Measurements from ENCODE around the gene VRTN. TPM values are rescaled to one million over a fixed set of nuclear protein-coding genes. Genes with fewer than 3 reads are reported as not detected.

The VRTN gene
- total RNA-seq, 4 donors from 2014 or later = not detected

- Histone ChIP-seq H3K36me3 (no peaks in the 10 kb centered on the region), H3K9me3 (no peaks in the 10 kb centered on the region), H3K27ac (no peak overlapping the region), H3K4me1 (peaks cover 9 to 12% of the 10 kb centered on the region in 2 donors), H3K27me3 (no peaks in the 10 kb centered on the region), H3K4me3 (peak overlapping the region in 3 of 4 donors; percentile 6 to 38 (median 10))
- in situ Hi-C loops (cut with MboI; ENCODE audit: low sequenced_read_pairs in 4 of 4) (no loop called here), intact Hi-C loops (cut with DNase I; ENCODE audit: low total_unique reads) (no loop called here)
- no peak for TF ChIP-seq CTCF (IDR thresholded peaks at IDR 0.05 in 4 of 5, conservative IDR thresholded peaks at IDR 0.05 in 1 of 5)
- TF ChIP-seq POLR2A (IDR thresholded peaks at IDR 0.05) = no peak
- no peak for ATAC-seq
- peak in 1 of 2 donors; percentile 18 for DNase-seq
Observed at GRCh38 chr14:74401504-74402241, 53.4 kb downstream of the VRTN start.

GRCh38 chr14:74402401-74403251 lies 54.4 kb downstream of the VRTN start:
- Histone ChIP-seq H3K9me3 (no peaks in the 10 kb centered on the region), H3K27me3 (no peaks in the 10 kb centered on the region), H3K4me1 (peaks cover 9 to 12% of the 10 kb centered on the region in 2 donors), H3K4me3 (no peak overlapping the region), H3K36me3 (no peaks in the 10 kb centered on the region), H3K27ac (no peak overlapping the region)
- no peak for DNase-seq
- TF ChIP-seq POLR2A (IDR thresholded peaks at IDR 0.05) (no peak), CTCF (IDR thresholded peaks at IDR 0.05 in 4 of 5, conservative IDR thresholded peaks at IDR 0.05 in 1 of 5) (no peak)
- intact Hi-C loops (cut with DNase I; ENCODE audit: low total_unique reads) (no loop called here), in situ Hi-C loops (cut with MboI; ENCODE audit: low sequenced_read_pairs in 4 of 4) (no loop called here)
- ATAC-seq = no peak

- H3K27ac ChIP-seq = no peak overlapping the region
- in situ Hi-C loops (cut with MboI; ENCODE audit: low sequenced_read_pairs in 4 of 4) (no loop called here), intact Hi-C loops (cut with DNase I; ENCODE audit: low total_unique reads) (no loop called here)
- no peak overlapping the region for H3K4me3 ChIP-seq
- TF ChIP-seq CTCF (IDR thresholded peaks at IDR 0.05 in 4 of 5, conservative IDR thresholded peaks at IDR 0.05 in 1 of 5) = no peak
- TF ChIP-seq POLR2A (IDR thresholded peaks at IDR 0.05) = no peak
- ATAC-seq (no peak), DNase-seq (no peak)
- no peaks in the 10 kb centered on the region for H3K36me3 ChIP-seq
- no peaks in the 10 kb centered on the region for H3K9me3 ChIP-seq
- no peaks in the 10 kb centered on the region for H3K27me3 ChIP-seq
- peaks cover 9 to 12% of the 10 kb centered on the region in 2 donors for H3K4me1 ChIP-seq
Observed at GRCh38 chr14:74403619-74404417, 55.5 kb downstream of the VRTN start.

- H3K9me3 ChIP-seq = no peaks in the 10 kb centered on the region
- H3K4me1 ChIP-seq = peaks cover 9 to 12% of the 10 kb centered on the region in 2 donors
- H3K4me3 ChIP-seq = no peak overlapping the region
- H3K36me3 ChIP-seq = no peaks in the 10 kb centered on the region
- intact Hi-C loops (cut with DNase I; ENCODE audit: low total_unique reads) = no loop called here
- ATAC-seq (no peak), DNase-seq (no peak)
- no peaks in the 10 kb centered on the region for H3K27me3 ChIP-seq
- no peak for TF ChIP-seq CTCF (IDR thresholded peaks at IDR 0.05 in 4 of 5, conservative IDR thresholded peaks at IDR 0.05 in 1 of 5)
- no peak for TF ChIP-seq POLR2A (IDR thresholded peaks at IDR 0.05)
- H3K27ac ChIP-seq = no peak overlapping the region
- in situ Hi-C loops (cut with MboI; ENCODE audit: low sequenced_read_pairs in 4 of 4) = no loop called here
Observed at GRCh38 chr14:74404435-74404834, 56.2 kb downstream of the VRTN start.

All from gastrocnemius medialis (tissue), 4 donors.